ENCODE data around the gene CNGA2.

GRCh38 chrX:151789179-151789800, 54.7 kb downstream of the CNGA2 start:
- TF ChIP-seq CTCF (IDR thresholded peaks at IDR 0.05) = no peak
- no peak for TF ChIP-seq POLR2A (IDR thresholded peaks at IDR 0.05)
